HEK293 (cell line): ENCODE measurements around the gene KIF7.

Experiments
- ATF2 ChIP-seq: fragments of 450-650 bp; formaldehyde crosslinking; IDR thresholded peaks from 2 replicates; pipeline ENCODE4 v1.5.1; 2016; ENCODE audit warnings: missing biosample characterization, missing genetic modification characterization, low read depth
- BCL11A ChIP-seq: fragments of 450-650 bp; formaldehyde crosslinking; IDR thresholded peaks from 2 replicates; pipeline ENCODE4 v1.5.1; 2016; ENCODE audit warnings: low read depth, missing biosample characterization, missing genetic modification characterization
- BCL6B ChIP-seq: fragments of 450-650 bp; formaldehyde crosslinking; IDR thresholded peaks from 2 replicates; pipeline ENCODE4 v1.5.1; 2017; ENCODE audit warnings: missing biosample characterization, missing genetic modification characterization
- CTCF ChIP-seq: fragments of 450-650 bp; formaldehyde crosslinking; IDR thresholded peaks from 2 replicates; pipeline ENCODE4 v1.5.1; 2016; ENCODE audit warnings: missing biosample characterization, missing genetic modification characterization
- REPIN1 ChIP-seq: fragments of 450-650 bp; formaldehyde crosslinking; IDR thresholded peaks from 2 replicates; pipeline ENCODE4 v1.5.1; 2017; ENCODE audit warnings: missing biosample characterization, missing genetic modification characterization, low read depth
- SP7 ChIP-seq: fragments of 450-650 bp; formaldehyde crosslinking; IDR thresholded peaks from 2 replicates; pipeline ENCODE4 v1.5.1; 2016; ENCODE audit warnings: missing biosample characterization, missing genetic modification characterization
- ZBTB7A ChIP-seq: fragments of 450-650 bp; formaldehyde crosslinking; IDR thresholded peaks from 2 replicates; pipeline ENCODE4 v1.5.1; 2016; ENCODE audit warnings: low read depth, missing biosample characterization, missing genetic modification characterization
- ZBTB8A ChIP-seq: fragments of 450-650 bp; formaldehyde crosslinking; IDR thresholded peaks from 2 replicates; pipeline ENCODE4 v1.5.1; 2016; ENCODE audit warnings: missing biosample characterization, missing genetic modification characterization
- ZFP37 ChIP-seq: fragments of 450-650 bp; formaldehyde crosslinking; IDR thresholded peaks from 2 replicates; pipeline ENCODE4 v1.5.1; 2016; ENCODE audit warnings: missing biosample characterization, missing genetic modification characterization
- ZNF19 ChIP-seq: fragments of 450-650 bp; formaldehyde crosslinking; IDR thresholded peaks from 2 replicates; pipeline ENCODE4; 2016; ENCODE audit warnings: missing biosample characterization, missing genetic modification characterization, low read depth
- ZNF274 ChIP-seq, 2 experiments: fragments of 200-500 bp in 1 of 2; fragments of 450-650 bp in 1 of 2; sonication (Bioruptor generic) in 1 of 2; formaldehyde crosslinking in 1 of 2; IDR thresholded peaks; 2 replicates each; pipeline versions ENCODE4 v1.5.1 to v1.6.1; 2014 to 2016; ENCODE audit warnings: borderline replicate concordance in 1 of 2, inconsistent platforms in 1 of 2, low read length in 1 of 2, missing biosample characterization in 1 of 2, missing genetic modification characterization in 1 of 2
- ZNF561 ChIP-seq: fragments of 450-650 bp; IDR thresholded peaks from 2 replicates; pipeline ENCODE4 v1.5.1; 2018; ENCODE audit warnings: missing biosample characterization, missing genetic modification characterization, borderline replicate concordance
- TF ChIP-seq, protein P1 (sequence below): fragments of 450-650 bp; formaldehyde crosslinking; IDR thresholded peaks from 2 replicates; pipeline ENCODE4 v1.5.1; 2016; ENCODE audit warnings: missing biosample characterization, missing genetic modification characterization

DNA sequence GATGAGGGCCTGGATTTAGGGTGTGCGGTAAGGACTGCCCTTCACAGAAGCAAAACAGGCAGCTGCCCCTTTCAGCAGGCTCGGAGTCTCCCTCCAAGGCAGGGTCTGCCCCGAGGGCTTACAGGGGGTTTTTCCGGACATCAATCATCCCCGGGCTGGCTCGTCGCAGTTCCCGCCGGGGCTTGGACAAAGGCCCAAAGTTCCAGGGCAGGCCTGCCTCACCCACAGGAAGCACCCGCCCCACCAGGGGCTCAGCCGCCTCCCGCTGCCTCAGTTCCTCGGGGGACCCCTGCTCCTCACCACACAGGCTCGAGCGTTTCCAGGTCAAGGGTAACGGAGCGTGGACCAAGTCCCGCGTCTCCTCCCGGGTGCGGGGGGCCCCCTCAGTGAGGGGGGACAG is 27.0 kb downstream of the KIF7 start:
- TF ChIP-seq ZFP37 (no peak), ZBTB7A (no peak), BCL11A (no peak), ATF2 (tag by site-specific recombination) (no peak), CTCF (tag by site-specific recombination) (no peak), SP7 (tag by site-specific recombination) (no peak), ZBTB8A (tag by site-specific recombination) (no peak), ZNF561 (tag by site-specific recombination) (no peak), ZNF274 (IDR thresholded peaks at IDR 0.05; ENCODE audit: low read length) (no peak), ZNF274 (tag by site-specific recombination; IDR thresholded peaks at IDR 0.05; ENCODE audit: borderline replicate concordance) (no peak), REPIN1 (no peak), BCL6B (no peak), ZNF19 (no peak)
- TF ChIP-seq, protein P1, sequence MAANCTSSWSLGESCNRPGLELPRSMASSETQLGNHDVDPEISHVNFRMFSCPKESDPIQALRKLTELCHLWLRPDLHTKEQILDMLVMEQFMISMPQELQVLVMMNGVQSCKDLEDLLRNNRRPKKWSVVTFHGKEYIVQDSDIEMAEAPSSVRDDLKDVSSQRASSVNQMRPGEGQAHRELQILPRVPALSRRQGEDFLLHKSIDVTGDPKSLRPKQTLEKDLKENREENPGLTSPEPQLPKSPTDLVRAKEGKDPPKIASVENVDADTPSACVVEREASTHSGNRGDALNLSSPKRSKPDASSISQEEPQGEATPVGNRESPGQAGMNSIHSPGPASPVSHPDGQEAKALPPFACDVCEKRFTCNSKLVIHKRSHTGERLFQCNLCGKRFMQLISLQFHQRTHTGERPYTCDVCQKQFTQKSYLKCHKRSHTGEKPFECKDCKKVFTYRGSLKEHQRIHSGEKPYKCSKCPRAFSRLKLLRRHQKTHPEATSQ: no peak
